DOHH2 (cell line): ENCODE measurements around the gene EPB41L2.

Experiments used
- H3F3A ChIP-seq: fragments of 200-600 bp; sonication (generic), shearing (Covaris generic); 2 replicates; pipeline ENCODE4 v1.6.0; 2016; ENCODE audit warnings: antibody characterized with exemption, mild to moderate bottlenecking; ENCODE audit not compliant: control insufficient read depth, insufficient read depth
- H3K27ac ChIP-seq: fragments of 200-600 bp; sonication (generic); 2 replicates; pipeline ENCODE4 v1.5.1; 2014; ENCODE audit warnings: low read depth, mild to moderate bottlenecking, low read length, moderate library complexity
- H3K27me3 ChIP-seq: fragments of 200-600 bp; sonication (generic); 2 replicates; pipeline ENCODE4 v1.6.1; 2014; ENCODE audit warnings: mild to moderate bottlenecking, low read length, mixed read lengths; ENCODE audit not compliant: control insufficient read depth
- H3K36me3 ChIP-seq: fragments of 200-600 bp; sonication (generic); 2 replicates; pipeline ENCODE4 v1.6.1; 2014; ENCODE audit warnings: mild to moderate bottlenecking, low read length, moderate library complexity, mixed read lengths; ENCODE audit not compliant: control insufficient read depth
- H3K4me1 ChIP-seq: fragments of 200-600 bp; sonication (generic); 2 replicates; pipeline ENCODE4 v1.6.1; 2014; ENCODE audit warnings: mild to moderate bottlenecking, low read length, mixed read lengths; ENCODE audit not compliant: control insufficient read depth
- H3K4me2 ChIP-seq: fragments of 200-600 bp; sonication (generic); 2 replicates; pipeline ENCODE4 v1.6.0; 2014; ENCODE audit warnings: mild to moderate bottlenecking, low read length, moderate library complexity
- H3K4me3 ChIP-seq: fragments of 200-600 bp; sonication (generic); 2 replicates; pipeline ENCODE4 v1.5.1; 2014; ENCODE audit warnings: mild to moderate bottlenecking, low read length, mixed read lengths
- H3K79me2 ChIP-seq: fragments of 200-600 bp; sonication (generic); 2 replicates; pipeline ENCODE4 v1.6.1; 2014; ENCODE audit warnings: mild to moderate bottlenecking, low read length, mixed read lengths; ENCODE audit not compliant: control insufficient read depth
- H3K9me2 ChIP-seq: fragments of 200-600 bp; sonication (generic); replicated peaks from 2 replicates; pipeline ENCODE4 v1.6.1; 2014; ENCODE audit warnings: mild to moderate bottlenecking, low read length, mixed read lengths; ENCODE audit not compliant: control insufficient read depth
- H3K9me3 ChIP-seq: fragments of 200-600 bp; sonication (generic); 2 replicates; pipeline ENCODE4 v1.6.1; 2014; ENCODE audit warnings: antibody characterized with exemption, low read length, mixed read lengths; ENCODE audit not compliant: control insufficient read depth, insufficient read depth
- H4K20me1 ChIP-seq: fragments of 200-600 bp; sonication (generic); 2 replicates; pipeline ENCODE4 v1.6.0; 2014; ENCODE audit warnings: low read depth, mild to moderate bottlenecking, antibody characterized with exemption, low read length, moderate library complexity; ENCODE audit not compliant: control insufficient read depth, insufficient read depth
- CTCF ChIP-seq: fragments of 200-600 bp; sonication (generic); IDR thresholded peaks from one replicate; pipeline ENCODE4 v1.5.1; 2014; ENCODE audit warnings: antibody characterized with exemption, mild to moderate bottlenecking, low read depth, low read length; ENCODE audit not compliant: poor library complexity, severe bottlenecking
- EZH2phosphoT487 ChIP-seq: fragments of 200-600 bp; sonication (generic); IDR thresholded peaks from 2 replicates; pipeline ENCODE4 v1.6.1; 2017; ENCODE audit warnings: borderline replicate concordance, mild to moderate bottlenecking, antibody characterized with exemption, low read length, moderate library complexity, mixed read lengths

Gene EPB41L2

GRCh38 chr6:130996635-130997034, 66.4 kb downstream of the EPB41L2 start:
- Histone ChIP-seq H3K27me3 (no peaks in the 10 kb centered on the region), H3K27ac (no peak overlapping the region), H3F3A (no peaks in the 10 kb centered on the region), H3K4me2 (no peak overlapping the region), H3K79me2 (peaks cover 93% of the 10 kb centered on the region), H3K4me3 (no peak overlapping the region), H3K4me1 (peaks cover 21% of the 10 kb centered on the region), H3K36me3 (no peaks in the 10 kb centered on the region), H4K20me1 (no peaks in the 10 kb centered on the region), H3K9me2 (no peaks in the 10 kb centered on the region), H3K9me3 (no peaks in the 10 kb centered on the region)
- TF ChIP-seq EZH2phosphoT487 (no peak), CTCF (no peak)

GRCh38 chr6:130995783-130996447, 67.1 kb downstream of the EPB41L2 start:
- H4K20me1 ChIP-seq: no peaks in the 10 kb centered on the region
- peaks cover 93% of the 10 kb centered on the region for H3K79me2 ChIP-seq
- H3K27me3 ChIP-seq: no peaks in the 10 kb centered on the region
- H3K9me2 ChIP-seq: no peaks in the 10 kb centered on the region
- no peak overlapping the region for H3K4me3 ChIP-seq
- no peaks in the 10 kb centered on the region for H3K36me3 ChIP-seq
- no peak overlapping the region for H3K4me2 ChIP-seq
- no peaks in the 10 kb centered on the region for H3K9me3 ChIP-seq
- no peak for TF ChIP-seq CTCF
- TF ChIP-seq EZH2phosphoT487: no peak
- H3F3A ChIP-seq: no peaks in the 10 kb centered on the region
- H3K4me1 ChIP-seq: peaks cover 21% of the 10 kb centered on the region
- no peak overlapping the region for H3K27ac ChIP-seq

- no peaks in the 10 kb centered on the region for H3K36me3 ChIP-seq
- no peaks in the 10 kb centered on the region for H3K27me3 ChIP-seq
- peaks cover 17% of the 10 kb centered on the region for H3K4me1 ChIP-seq
- H3K4me2 ChIP-seq: no peak overlapping the region
- H3F3A ChIP-seq: no peaks in the 10 kb centered on the region
- TF ChIP-seq EZH2phosphoT487 (no peak), CTCF (no peak)
- H3K9me3 ChIP-seq: no peaks in the 10 kb centered on the region
- no peaks in the 10 kb centered on the region for H3K9me2 ChIP-seq
- H3K27ac ChIP-seq: no peak overlapping the region
- H3K4me3 ChIP-seq: no peak overlapping the region
- no peaks in the 10 kb centered on the region for H4K20me1 ChIP-seq
- H3K79me2 ChIP-seq: peaks cover 86% of the 10 kb centered on the region
Measured at GRCh38 chr6:130994319-130995097, 68.5 kb downstream of the EPB41L2 start.
